ENCODE data around the gene NNAT. TPM values are rescaled to one million over a fixed set of nuclear protein-coding genes. Genes with fewer than 3 reads are reported as not detected.
"Not testable (repeated sequence)": the region's sequence is repeated elsewhere in the genome, so short reads cannot be mapped to it uniquely, and the experiment has no call there.

The NNAT gene
- total and polyA plus RNA-seq, 4 donors, result 0.98 to 20.6 (median 8.2) TPM

DNA sequence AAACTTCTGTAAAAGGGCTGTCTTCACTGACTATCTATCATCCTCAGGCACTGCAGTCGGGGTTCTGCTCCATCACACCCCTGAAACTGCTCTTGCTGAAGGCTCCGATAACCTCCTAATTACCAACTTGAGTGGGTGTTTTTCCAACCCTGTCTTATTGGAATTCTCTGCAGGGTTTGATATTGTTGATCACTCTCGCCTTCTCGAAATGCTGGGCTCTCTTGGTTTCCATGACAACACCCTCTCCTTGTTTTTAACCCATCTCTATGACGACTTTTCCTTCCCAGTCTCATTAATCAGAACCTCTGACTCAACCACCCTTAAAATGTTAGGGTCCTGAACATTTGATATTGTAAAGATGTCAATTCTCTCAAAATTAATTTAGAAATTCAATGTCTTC is 39.4 kb upstream of the NNAT start:
- Histone ChIP-seq H3K4me3 (no peak overlapping the region), H3K9ac (ENCODE audit: insufficient read depth in 1 of 2, low read length in 2 of 2) (no peak overlapping the region), H3K9me3 (ENCODE audit: control insufficient read depth in 4 of 4, insufficient read depth in 3 of 4, low read length in 3 of 4) (no peaks in the 10 kb centered on the region), H3K4me1 (ENCODE audit: control insufficient read depth in 5 of 5, insufficient read depth in 5 of 5, low read length in 5 of 5) (no peaks in the 10 kb centered on the region), H3K36me3 (ENCODE audit: control insufficient read depth in 4 of 4, insufficient read depth in 4 of 4, low read length in 4 of 4) (no peaks in the 10 kb centered on the region), H3K27ac (ENCODE audit: low read depth in 1 of 2, low read length in 1 of 2) (no peak overlapping the region), H3K27me3 (ENCODE audit: control insufficient read depth in 3 of 3, insufficient read depth in 3 of 3, low read length in 2 of 3) (no peaks in the 10 kb centered on the region)
- TF ChIP-seq, protein P1, sequence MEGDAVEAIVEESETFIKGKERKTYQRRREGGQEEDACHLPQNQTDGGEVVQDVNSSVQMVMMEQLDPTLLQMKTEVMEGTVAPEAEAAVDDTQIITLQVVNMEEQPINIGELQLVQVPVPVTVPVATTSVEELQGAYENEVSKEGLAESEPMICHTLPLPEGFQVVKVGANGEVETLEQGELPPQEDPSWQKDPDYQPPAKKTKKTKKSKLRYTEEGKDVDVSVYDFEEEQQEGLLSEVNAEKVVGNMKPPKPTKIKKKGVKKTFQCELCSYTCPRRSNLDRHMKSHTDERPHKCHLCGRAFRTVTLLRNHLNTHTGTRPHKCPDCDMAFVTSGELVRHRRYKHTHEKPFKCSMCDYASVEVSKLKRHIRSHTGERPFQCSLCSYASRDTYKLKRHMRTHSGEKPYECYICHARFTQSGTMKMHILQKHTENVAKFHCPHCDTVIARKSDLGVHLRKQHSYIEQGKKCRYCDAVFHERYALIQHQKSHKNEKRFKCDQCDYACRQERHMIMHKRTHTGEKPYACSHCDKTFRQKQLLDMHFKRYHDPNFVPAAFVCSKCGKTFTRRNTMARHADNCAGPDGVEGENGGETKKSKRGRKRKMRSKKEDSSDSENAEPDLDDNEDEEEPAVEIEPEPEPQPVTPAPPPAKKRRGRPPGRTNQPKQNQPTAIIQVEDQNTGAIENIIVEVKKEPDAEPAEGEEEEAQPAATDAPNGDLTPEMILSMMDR (IDR thresholded peaks at IDR 0.05; ENCODE audit: control extremely low read depth, extremely low read depth), result no peak
- no peak for ATAC-seq (ENCODE audit: insufficient read depth, low FRiP score)
- DNase-seq, result no peak
- WGBS, 2 donors, result 84 to 86% methylated on average over 5 of the region's 5 CpGs

DNA sequence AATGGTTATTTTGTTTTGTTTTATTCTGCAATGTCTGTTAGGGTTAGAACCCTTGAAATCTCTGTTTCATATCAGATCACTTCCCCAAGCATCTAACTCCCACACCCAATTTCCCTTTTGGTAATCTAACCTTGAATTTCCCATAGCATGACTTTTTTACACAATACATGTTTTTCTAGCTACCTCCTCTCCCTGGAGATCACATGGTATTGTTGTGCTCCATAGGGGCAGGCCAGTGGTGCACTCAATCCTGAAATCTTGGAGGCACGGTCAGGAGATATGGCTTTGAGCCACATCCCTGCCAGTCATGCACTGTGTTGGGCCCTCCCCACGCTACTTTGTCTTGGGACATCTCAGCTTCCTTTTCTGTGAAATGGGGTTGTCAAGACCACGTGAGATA is 36.7 kb upstream of the NNAT start:
- no peaks in the 10 kb centered on the region for H3K9me3 ChIP-seq (ENCODE audit: control insufficient read depth in 4 of 4, insufficient read depth in 3 of 4, low read length in 3 of 4)
- DNase-seq (no peak), ATAC-seq (ENCODE audit: insufficient read depth, low FRiP score) (no peak)
- no peak overlapping the region for H3K9ac ChIP-seq (ENCODE audit: insufficient read depth in 1 of 2, low read length in 2 of 2)
- H3K4me3 ChIP-seq, result no peak overlapping the region
- WGBS, 2 donors, result 56 to 64% methylated on average over 3 of the region's 3 CpGs
- H3K27me3 ChIP-seq (ENCODE audit: control insufficient read depth in 3 of 3, insufficient read depth in 3 of 3, low read length in 2 of 3), result no peaks in the 10 kb centered on the region
- H3K36me3 ChIP-seq (ENCODE audit: control insufficient read depth in 4 of 4, insufficient read depth in 4 of 4, low read length in 4 of 4), result no peaks in the 10 kb centered on the region
- TF ChIP-seq, protein P1 (IDR thresholded peaks at IDR 0.05; ENCODE audit: control extremely low read depth, extremely low read depth), result no peak
- no peaks in the 10 kb centered on the region for H3K4me1 ChIP-seq (ENCODE audit: control insufficient read depth in 5 of 5, insufficient read depth in 5 of 5, low read length in 5 of 5)
- no peak overlapping the region for H3K27ac ChIP-seq (ENCODE audit: low read depth in 1 of 2, low read length in 1 of 2)

- not testable (repeated sequence) for H3K36me3 ChIP-seq (ENCODE audit: control insufficient read depth in 4 of 4, insufficient read depth in 4 of 4, low read length in 4 of 4); DNase-seq; H3K9ac ChIP-seq (ENCODE audit: insufficient read depth in 1 of 2, low read length in 2 of 2); H3K4me1 ChIP-seq (ENCODE audit: control insufficient read depth in 5 of 5, insufficient read depth in 5 of 5, low read length in 5 of 5); H3K27ac ChIP-seq (ENCODE audit: low read depth in 1 of 2, low read length in 1 of 2); ATAC-seq (ENCODE audit: insufficient read depth, low FRiP score); H3K9me3 ChIP-seq (ENCODE audit: control insufficient read depth in 4 of 4, insufficient read depth in 3 of 4, low read length in 3 of 4); H3K27me3 ChIP-seq (ENCODE audit: control insufficient read depth in 3 of 3, insufficient read depth in 3 of 3, low read length in 2 of 3); H3K4me3 ChIP-seq
- 98 to 100% methylated on average over 1 of the region's 1 CpG for WGBS, 2 donors
Measured at GRCh38 chr20:37486209-37486608, 34.8 kb upstream of the NNAT start.

- Histone ChIP-seq H3K9ac (ENCODE audit: insufficient read depth in 1 of 2, low read length in 2 of 2) (no peak overlapping the region), H3K4me3 (no peak overlapping the region), H3K27ac (ENCODE audit: low read depth in 1 of 2, low read length in 1 of 2) (no peak overlapping the region), H3K4me1 (ENCODE audit: control insufficient read depth in 5 of 5, insufficient read depth in 5 of 5, low read length in 5 of 5) (no peaks in the 10 kb centered on the region), H3K9me3 (ENCODE audit: control insufficient read depth in 4 of 4, insufficient read depth in 3 of 4, low read length in 3 of 4) (peaks cover 0 to 7% (median 0%) of the 10 kb centered on the region in 4 donors), H3K36me3 (ENCODE audit: control insufficient read depth in 4 of 4, insufficient read depth in 4 of 4, low read length in 4 of 4) (peaks cover 0 to 5% (median 2%) of the 10 kb centered on the region in 4 donors), H3K27me3 (ENCODE audit: control insufficient read depth in 3 of 3, insufficient read depth in 3 of 3, low read length in 2 of 3) (no peaks in the 10 kb centered on the region)
- DNase-seq (no peak), ATAC-seq (ENCODE audit: insufficient read depth, low FRiP score) (no peak)
- TF ChIP-seq, protein P1 (IDR thresholded peaks at IDR 0.05; ENCODE audit: control extremely low read depth, extremely low read depth), result no peak
- WGBS, 2 donors, result 84 to 93% methylated on average over 7 of the region's 7 CpGs
Measured at GRCh38 chr20:37490663-37491350, 30.2 kb upstream of the NNAT start.

Data from lung (tissue), 12 donors.